GM18907 (cell line): ENCODE measurements around the gene ZSCAN4.

Experiments used
- ATAC-seq: cut with Tn5 transposase; IDR thresholded peaks from one replicate; pipeline ENCODE4 v1.9.1; 2021; ENCODE audit warnings: mild to moderate bottlenecking, moderate library complexity; ENCODE audit not compliant: unreplicated experiment

ZSCAN4 gene

GRCh38 chr19:57668635-57669034, at the start of gene ZSCAN4:
Gene ZSCAN4, plus strand, starts transcription at chr19:57668935. Its CDS starts 7,211 bp downstream, at chr19:57676146.
- no peak for ATAC-seq

GRCh38 chr19:57620673-57621348, 47.9 kb upstream of the ZSCAN4 start:
- ATAC-seq: no peak

GRCh38 chr19:57623091-57623490, 45.6 kb upstream of the ZSCAN4 start:
- ATAC-seq: no peak

- peak; percentile 98 for ATAC-seq
Observed at GRCh38 chr19:57632987-57633831, 35.5 kb upstream of the ZSCAN4 start, which contains the start of gene ZNF211. Gene ZNF211, plus strand, starts transcription at chr19:57633168. Its CDS starts 179 bp downstream, at chr19:57633347.

GRCh38 chr19:57633832-57634131, 35.0 kb upstream of the ZSCAN4 start:
- ATAC-seq: no peak

GRCh38 chr19:57637379-57637778, 31.4 kb upstream of the ZSCAN4 start:
- ATAC-seq: no peak

GRCh38 chr19:57641715-57642234, 27.0 kb upstream of the ZSCAN4 start:
- ATAC-seq: no peak

GRCh38 chr19:57642396-57643046, 26.2 kb upstream of the ZSCAN4 start:
- ATAC-seq: no peak

GRCh38 chr19:57643734-57644133, 25.0 kb upstream of the ZSCAN4 start:
- no peak for ATAC-seq

GRCh38 chr19:57648331-57649003, 20.3 kb upstream of the ZSCAN4 start:
- no peak for ATAC-seq

- ATAC-seq: no peak
Observed at GRCh38 chr19:57651654-57651996, 17.1 kb upstream of the ZSCAN4 start.

GRCh38 chr19:57653689-57654088, 15.0 kb upstream of the ZSCAN4 start:
- no peak for ATAC-seq

- ATAC-seq: no peak
Observed at GRCh38 chr19:57655443-57655842, 13.3 kb upstream of the ZSCAN4 start.

GRCh38 chr19:57656346-57656745, 12.4 kb upstream of the ZSCAN4 start:
- ATAC-seq: no peak

GRCh38 chr19:57664269-57665127, 4.2 kb upstream of the ZSCAN4 start:
- no peak for ATAC-seq

- ATAC-seq: no peak
Observed at GRCh38 chr19:57665261-57665806, 3.4 kb upstream of the ZSCAN4 start.

- no peak for ATAC-seq
Observed at GRCh38 chr19:57667228-57667627, 1.5 kb upstream of the ZSCAN4 start.

GRCh38 chr19:57671124-57671895, 2.6 kb downstream of the ZSCAN4 start:
- ATAC-seq: no peak

- no peak for ATAC-seq
Observed at GRCh38 chr19:57672466-57672865, 3.7 kb downstream of the ZSCAN4 start.
